ENCODE results near the gene VKORC1.

The VKORC1 gene

DNA sequence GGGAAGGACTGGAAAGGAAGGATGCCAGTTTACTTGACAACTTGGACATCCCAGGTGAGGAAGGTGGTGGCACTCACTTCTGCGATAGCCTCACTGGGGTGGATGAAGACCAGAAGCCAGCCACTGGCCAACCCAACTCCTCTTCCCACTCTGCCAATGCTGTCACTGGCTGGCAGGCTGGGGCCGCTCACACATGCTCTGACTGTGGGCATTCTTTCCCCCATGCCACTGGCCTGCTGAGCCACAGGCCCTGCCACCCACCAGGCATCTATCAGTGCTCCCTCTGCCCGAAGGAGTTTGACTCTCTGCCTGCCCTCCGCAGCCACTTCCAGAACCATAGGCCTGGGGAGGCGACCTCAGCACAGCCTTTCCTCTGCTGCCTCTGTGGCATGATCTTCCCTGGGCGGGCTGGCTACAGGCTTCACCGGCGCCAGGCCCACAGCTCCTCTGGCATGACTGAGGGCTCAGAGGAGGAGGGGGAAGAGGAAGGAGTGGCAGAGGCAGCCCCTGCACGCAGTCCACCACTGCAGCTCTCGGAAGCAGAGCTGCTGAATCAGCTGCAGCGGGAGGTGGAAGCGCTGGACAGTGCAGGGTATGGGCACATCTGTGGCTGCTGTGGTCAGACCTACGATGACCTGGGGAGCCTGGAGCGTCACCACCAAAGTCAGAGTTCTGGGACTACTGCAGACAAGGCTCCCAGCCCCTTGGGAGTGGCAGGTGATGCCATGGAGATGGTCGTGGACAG is 15.8 kb downstream of the VKORC1 start:
- no peak for TF ChIP-seq TCF4 (CRISPR knock-in tag; IDR thresholded peaks at IDR 0.05; ENCODE audit: borderline replicate concordance)
- TF ChIP-seq ZFP3 (CRISPR knock-in tag; IDR thresholded peaks at IDR 0.05): no peak
- no peak for TF ChIP-seq ISL1 (CRISPR knock-in tag; IDR thresholded peaks at IDR 0.05)
- TF ChIP-seq ZNF70 (CRISPR knock-in tag; IDR thresholded peaks at IDR 0.05): no peak
- TF ChIP-seq ARNTL (CRISPR knock-in tag; IDR thresholded peaks at IDR 0.05; ENCODE audit: borderline replicate concordance, low read depth): no peak
- TF ChIP-seq, protein P1, sequence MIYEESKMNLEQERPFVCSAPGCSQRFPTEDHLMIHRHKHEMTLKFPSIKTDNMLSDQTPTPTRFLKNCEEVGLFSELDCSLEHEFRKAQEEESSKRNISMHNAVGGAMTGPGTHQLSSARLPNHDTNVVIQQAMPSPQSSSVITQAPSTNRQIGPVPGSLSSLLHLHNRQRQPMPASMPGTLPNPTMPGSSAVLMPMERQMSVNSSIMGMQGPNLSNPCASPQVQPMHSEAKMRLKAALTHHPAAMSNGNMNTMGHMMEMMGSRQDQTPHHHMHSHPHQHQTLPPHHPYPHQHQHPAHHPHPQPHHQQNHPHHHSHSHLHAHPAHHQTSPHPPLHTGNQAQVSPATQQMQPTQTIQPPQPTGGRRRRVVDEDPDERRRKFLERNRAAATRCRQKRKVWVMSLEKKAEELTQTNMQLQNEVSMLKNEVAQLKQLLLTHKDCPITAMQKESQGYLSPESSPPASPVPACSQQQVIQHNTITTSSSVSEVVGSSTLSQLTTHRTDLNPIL (CRISPR knock-in tag; IDR thresholded peaks at IDR 0.05; ENCODE audit: low read depth): no peak
- no peak for TF ChIP-seq GLIS3 (CRISPR knock-in tag; IDR thresholded peaks at IDR 0.05)
- no peak for TF ChIP-seq RARB (CRISPR knock-in tag; IDR thresholded peaks at IDR 0.05)
- no peak for TF ChIP-seq ZC3H10 (CRISPR knock-in tag; IDR thresholded peaks at IDR 0.05)
- no peak for TF ChIP-seq PPARA (CRISPR knock-in tag; IDR thresholded peaks at IDR 0.05; ENCODE audit: borderline replicate concordance)
- ATAC-seq: no peak

DNA sequence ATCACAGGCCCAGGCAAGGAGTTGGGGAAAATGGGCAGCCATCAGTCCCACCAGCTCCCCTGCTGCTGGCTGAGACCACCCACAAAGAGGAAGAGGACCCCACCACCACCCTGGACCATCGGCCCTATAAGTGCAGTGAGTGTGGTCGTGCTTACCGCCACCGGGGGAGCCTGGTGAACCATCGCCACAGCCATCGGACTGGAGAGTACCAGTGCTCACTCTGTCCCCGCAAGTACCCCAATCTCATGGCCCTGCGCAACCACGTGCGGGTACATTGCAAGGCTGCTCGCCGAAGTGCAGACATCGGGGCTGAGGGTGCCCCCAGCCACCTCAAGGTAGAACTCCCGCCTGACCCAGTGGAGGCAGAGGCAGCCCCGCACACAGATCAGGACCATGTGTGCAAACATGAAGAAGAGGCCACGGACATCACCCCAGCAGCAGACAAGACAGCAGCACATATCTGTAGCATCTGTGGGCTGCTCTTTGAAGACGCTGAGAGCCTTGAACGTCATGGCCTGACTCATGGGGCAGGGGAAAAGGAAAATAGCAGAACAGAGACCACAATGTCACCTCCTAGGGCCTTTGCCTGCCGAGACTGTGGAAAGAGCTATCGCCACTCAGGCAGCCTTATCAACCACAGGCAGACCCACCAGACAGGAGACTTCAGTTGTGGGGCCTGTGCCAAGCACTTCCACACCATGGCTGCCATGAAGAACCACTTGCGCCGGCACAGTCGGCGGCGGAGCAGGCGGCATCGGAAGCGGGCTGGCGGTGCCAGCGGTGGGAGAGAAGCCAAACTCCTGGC is 16.8 kb downstream of the VKORC1 start:
- TF ChIP-seq PPARA (CRISPR knock-in tag; IDR thresholded peaks at IDR 0.05; ENCODE audit: borderline replicate concordance) (no peak), ESRRG (CRISPR knock-in tag; IDR thresholded peaks at IDR 0.05) (no peak), SNAI2 (CRISPR knock-in tag; IDR thresholded peaks at IDR 0.05) (no peak)
- ATAC-seq: no peak

DNA sequence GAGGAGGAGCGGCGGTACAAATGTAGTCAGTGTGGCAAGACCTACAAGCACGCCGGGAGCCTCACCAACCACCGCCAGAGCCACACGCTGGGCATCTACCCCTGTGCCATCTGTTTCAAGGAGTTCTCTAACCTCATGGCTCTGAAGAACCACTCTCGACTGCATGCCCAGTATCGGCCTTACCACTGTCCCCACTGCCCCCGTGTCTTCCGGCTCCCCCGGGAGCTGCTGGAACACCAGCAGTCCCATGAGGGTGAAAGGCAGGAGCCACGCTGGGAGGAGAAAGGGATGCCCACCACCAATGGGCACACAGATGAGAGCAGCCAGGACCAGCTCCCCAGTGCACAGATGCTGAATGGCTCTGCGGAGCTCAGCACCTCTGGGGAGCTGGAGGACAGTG is 17.6 kb downstream of the VKORC1 start:
- no peak for ATAC-seq
- TF ChIP-seq TOX (CRISPR knock-in tag; IDR thresholded peaks at IDR 0.05; ENCODE audit: borderline replicate concordance): no peak
- no peak for TF ChIP-seq ZFP3 (CRISPR knock-in tag; IDR thresholded peaks at IDR 0.05)
- no peak for TF ChIP-seq ZFP30 (CRISPR knock-in tag; IDR thresholded peaks at IDR 0.05)
- no peak for TF ChIP-seq ZNF565 (CRISPR knock-in tag; conservative IDR thresholded peaks at IDR 0.05; ENCODE audit: low read depth)
- TF ChIP-seq CSDC2 (CRISPR knock-in tag; IDR thresholded peaks at IDR 0.05): no peak
- TF ChIP-seq, protein P2, sequence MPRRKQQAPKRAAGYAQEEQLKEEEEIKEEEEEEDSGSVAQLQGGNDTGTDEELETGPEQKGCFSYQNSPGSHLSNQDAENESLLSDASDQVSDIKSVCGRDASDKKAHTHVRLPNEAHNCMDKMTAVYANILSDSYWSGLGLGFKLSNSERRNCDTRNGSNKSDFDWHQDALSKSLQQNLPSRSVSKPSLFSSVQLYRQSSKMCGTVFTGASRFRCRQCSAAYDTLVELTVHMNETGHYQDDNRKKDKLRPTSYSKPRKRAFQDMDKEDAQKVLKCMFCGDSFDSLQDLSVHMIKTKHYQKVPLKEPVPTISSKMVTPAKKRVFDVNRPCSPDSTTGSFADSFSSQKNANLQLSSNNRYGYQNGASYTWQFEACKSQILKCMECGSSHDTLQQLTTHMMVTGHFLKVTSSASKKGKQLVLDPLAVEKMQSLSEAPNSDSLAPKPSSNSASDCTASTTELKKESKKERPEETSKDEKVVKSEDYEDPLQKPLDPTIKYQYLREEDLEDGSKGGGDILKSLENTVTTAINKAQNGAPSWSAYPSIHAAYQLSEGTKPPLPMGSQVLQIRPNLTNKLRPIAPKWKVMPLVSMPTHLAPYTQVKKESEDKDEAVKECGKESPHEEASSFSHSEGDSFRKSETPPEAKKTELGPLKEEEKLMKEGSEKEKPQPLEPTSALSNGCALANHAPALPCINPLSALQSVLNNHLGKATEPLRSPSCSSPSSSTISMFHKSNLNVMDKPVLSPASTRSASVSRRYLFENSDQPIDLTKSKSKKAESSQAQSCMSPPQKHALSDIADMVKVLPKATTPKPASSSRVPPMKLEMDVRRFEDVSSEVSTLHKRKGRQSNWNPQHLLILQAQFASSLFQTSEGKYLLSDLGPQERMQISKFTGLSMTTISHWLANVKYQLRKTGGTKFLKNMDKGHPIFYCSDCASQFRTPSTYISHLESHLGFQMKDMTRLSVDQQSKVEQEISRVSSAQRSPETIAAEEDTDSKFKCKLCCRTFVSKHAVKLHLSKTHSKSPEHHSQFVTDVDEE (CRISPR knock-in tag; IDR thresholded peaks at IDR 0.05): no peak
- TF ChIP-seq TCF4 (CRISPR knock-in tag; IDR thresholded peaks at IDR 0.05; ENCODE audit: borderline replicate concordance): no peak
- TF ChIP-seq, protein P3, sequence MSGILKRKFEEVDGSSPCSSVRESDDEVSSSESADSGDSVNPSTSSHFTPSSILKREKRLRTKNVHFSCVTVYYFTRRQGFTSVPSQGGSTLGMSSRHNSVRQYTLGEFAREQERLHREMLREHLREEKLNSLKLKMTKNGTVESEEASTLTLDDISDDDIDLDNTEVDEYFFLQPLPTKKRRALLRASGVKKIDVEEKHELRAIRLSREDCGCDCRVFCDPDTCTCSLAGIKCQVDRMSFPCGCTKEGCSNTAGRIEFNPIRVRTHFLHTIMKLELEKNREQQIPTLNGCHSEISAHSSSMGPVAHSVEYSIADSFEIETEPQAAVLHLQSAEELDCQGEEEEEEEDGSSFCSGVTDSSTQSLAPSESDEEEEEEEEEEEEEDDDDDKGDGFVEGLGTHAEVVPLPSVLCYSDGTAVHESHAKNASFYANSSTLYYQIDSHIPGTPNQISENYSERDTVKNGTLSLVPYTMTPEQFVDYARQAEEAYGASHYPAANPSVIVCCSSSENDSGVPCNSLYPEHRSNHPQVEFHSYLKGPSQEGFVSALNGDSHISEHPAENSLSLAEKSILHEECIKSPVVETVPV (CRISPR knock-in tag; IDR thresholded peaks at IDR 0.05): no peak
- TF ChIP-seq RARB (CRISPR knock-in tag; IDR thresholded peaks at IDR 0.05): no peak
- no peak for TF ChIP-seq ZC3H10 (CRISPR knock-in tag; IDR thresholded peaks at IDR 0.05)
- TF ChIP-seq GLIS3 (CRISPR knock-in tag; IDR thresholded peaks at IDR 0.05): no peak

DNA sequence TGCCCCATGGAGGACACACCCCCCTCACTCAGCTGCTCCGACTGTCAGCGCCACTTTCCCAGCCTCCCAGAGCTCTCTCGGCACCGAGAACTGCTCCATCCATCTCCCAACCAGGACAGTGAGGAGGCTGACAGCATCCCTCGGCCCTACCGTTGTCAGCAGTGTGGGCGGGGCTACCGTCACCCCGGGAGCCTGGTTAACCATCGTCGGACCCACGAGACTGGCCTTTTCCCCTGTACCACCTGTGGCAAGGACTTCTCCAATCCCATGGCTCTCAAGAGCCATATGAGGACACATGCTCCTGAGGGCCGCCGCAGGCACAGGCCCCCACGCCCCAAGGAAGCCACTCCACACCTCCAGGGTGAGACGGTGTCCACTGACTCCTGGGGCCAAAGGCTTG is 18.3 kb downstream of the VKORC1 start:
- ATAC-seq: no peak
- TF ChIP-seq, protein P4, sequence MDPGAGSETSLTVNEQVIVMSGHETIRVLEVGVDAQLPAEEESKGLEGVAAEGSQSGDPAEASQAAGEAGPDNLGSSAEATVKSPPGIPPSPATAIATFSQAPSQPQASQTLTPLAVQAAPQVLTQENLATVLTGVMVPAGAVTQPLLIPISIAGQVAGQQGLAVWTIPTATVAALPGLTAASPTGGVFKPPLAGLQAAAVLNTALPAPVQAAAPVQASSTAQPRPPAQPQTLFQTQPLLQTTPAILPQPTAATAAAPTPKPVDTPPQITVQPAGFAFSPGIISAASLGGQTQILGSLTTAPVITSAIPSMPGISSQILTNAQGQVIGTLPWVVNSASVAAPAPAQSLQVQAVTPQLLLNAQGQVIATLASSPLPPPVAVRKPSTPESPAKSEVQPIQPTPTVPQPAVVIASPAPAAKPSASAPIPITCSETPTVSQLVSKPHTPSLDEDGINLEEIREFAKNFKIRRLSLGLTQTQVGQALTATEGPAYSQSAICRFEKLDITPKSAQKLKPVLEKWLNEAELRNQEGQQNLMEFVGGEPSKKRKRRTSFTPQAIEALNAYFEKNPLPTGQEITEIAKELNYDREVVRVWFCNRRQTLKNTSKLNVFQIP (CRISPR knock-in tag; IDR thresholded peaks at IDR 0.05; ENCODE audit: borderline replicate concordance, low read depth): no peak
- TF ChIP-seq RARB (CRISPR knock-in tag; IDR thresholded peaks at IDR 0.05) (no peak), OSR1 (CRISPR knock-in tag; IDR thresholded peaks at IDR 0.05) (no peak), SNAI2 (CRISPR knock-in tag; IDR thresholded peaks at IDR 0.05) (no peak), ZC3H10 (CRISPR knock-in tag; IDR thresholded peaks at IDR 0.05) (no peak), ZNF8 (CRISPR knock-in tag; IDR thresholded peaks at IDR 0.05) (no peak), ISL1 (CRISPR knock-in tag; IDR thresholded peaks at IDR 0.05) (no peak)
- TF ChIP-seq, protein P2 (CRISPR knock-in tag; IDR thresholded peaks at IDR 0.05): no peak
- TF ChIP-seq, protein P1 (CRISPR knock-in tag; IDR thresholded peaks at IDR 0.05; ENCODE audit: low read depth): no peak
- TF ChIP-seq, protein P3 (CRISPR knock-in tag; IDR thresholded peaks at IDR 0.05): no peak

All from SK-N-SH treated with all-trans-retinoic acid at 6 μM for 48 hours (cell line).